Fibroblast of gingiva (primary cell): ENCODE data around the gene FUOM.

Source experiments
- DNase-seq: peaks from one replicate; pipeline ENCODE4 v3.0.0-alpha.2; 2011; ENCODE audit warnings: low read depth

The FUOM gene

GRCh38 chr10:133350283-133350949, 7.4 kb downstream of the FUOM start:
- no peak for DNase-seq

- no peak for DNase-seq
Observed at GRCh38 chr10:133349577-133350011, 8.2 kb downstream of the FUOM start.

GRCh38 chr10:133349160-133349568, 8.7 kb downstream of the FUOM start:
- DNase-seq = no peak

- no peak for DNase-seq
Observed at GRCh38 chr10:133347710-133348517, 9.9 kb downstream of the FUOM start.

- no peak for DNase-seq
Observed at GRCh38 chr10:133346413-133346812, 11.4 kb downstream of the FUOM start.

GRCh38 chr10:133344236-133344635, 13.6 kb downstream of the FUOM start:
- DNase-seq = no peak

- no peak for DNase-seq
Observed at GRCh38 chr10:133343558-133343957, 14.3 kb downstream of the FUOM start.

- DNase-seq = no peak
Observed at GRCh38 chr10:133342942-133343341, 14.9 kb downstream of the FUOM start.

GRCh38 chr10:133341983-133342382, 15.8 kb downstream of the FUOM start:
- no peak for DNase-seq

GRCh38 chr10:133339708-133340380, 18.0 kb downstream of the FUOM start:
- no peak for DNase-seq

GRCh38 chr10:133338080-133339071, 19.4 kb downstream of the FUOM start:
- DNase-seq = no peak

GRCh38 chr10:133337370-133337725, 20.5 kb downstream of the FUOM start:
- no peak for DNase-seq

- DNase-seq = no peak
Observed at GRCh38 chr10:133336577-133337369, 21.0 kb downstream of the FUOM start, which contains the start of gene CALY. Gene CALY (minus strand): TSS chr10:133336896. CDS start chr10:133328989, 7,907 bp downstream.

GRCh38 chr10:133336118-133336576, 21.7 kb downstream of the FUOM start:
- DNase-seq = no peak

- peak; percentile 56 for DNase-seq
Observed at GRCh38 chr10:133335246-133336117, 22.3 kb downstream of the FUOM start.

GRCh38 chr10:133334503-133335245, 23.1 kb downstream of the FUOM start:
- DNase-seq = no peak

GRCh38 chr10:133332936-133333699, 24.7 kb downstream of the FUOM start:
- no peak for DNase-seq
